Stimulated activated CD4-positive, alpha-beta T cell treated with anti-CD3 and anti-CD28 coated beads, TNF-alpha, amount 100 ng/mL, for 48 hours (primary cell): Measurements from ENCODE around the gene UFC1.

Experiments used
- DNase-seq, 3 donors: peaks; one replicate each; pipeline ENCODE4 v3.0.0-alpha.2; 2020; ENCODE audit warnings: low read depth in 3 of 3

UFC1 gene

DNA sequence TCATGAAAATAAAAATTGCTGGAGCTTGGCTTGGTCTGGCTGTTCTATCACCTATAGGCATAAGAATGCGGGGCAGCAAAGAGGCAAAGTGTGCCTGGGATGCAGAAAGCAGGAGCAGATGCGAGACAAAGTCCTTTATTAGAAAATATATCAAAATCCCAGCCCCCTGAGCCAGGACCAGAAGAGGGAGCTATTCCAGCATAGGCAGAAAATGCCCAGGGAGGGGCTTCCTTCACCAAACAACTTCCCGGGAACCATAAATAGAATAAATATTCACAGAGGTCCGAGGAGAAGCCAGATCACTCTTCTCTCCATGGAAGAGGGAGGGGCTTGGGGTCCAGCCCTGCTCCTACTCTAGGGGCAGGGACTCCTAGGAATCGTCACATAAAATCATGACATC, 17.4 kb downstream of the UFC1 start:
- no peak for DNase-seq

GRCh38 chr1:161171696-161172095, 17.9 kb downstream of the UFC1 start:
- no peak for DNase-seq

DNA sequence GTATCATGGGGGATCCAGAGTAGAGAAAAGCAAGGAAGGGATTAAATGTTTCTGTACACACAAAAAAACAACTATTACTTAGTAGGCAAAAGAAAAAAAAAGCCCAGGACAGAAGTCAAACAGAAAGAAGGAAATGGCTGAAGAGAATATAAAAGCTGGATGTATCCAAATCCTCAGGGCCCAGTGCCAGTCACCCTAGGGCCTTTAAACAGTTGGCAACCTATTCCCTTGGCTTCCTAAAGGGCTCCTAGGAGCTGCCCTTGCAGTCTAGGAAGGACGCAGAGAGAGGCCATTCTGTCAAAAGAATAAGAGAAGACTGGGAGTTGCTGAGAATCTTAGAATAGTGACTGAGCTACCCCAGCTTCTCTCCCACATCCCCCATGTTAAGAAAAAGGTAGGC, 18.6 kb downstream of the UFC1 start:
- no peak for DNase-seq

DNA sequence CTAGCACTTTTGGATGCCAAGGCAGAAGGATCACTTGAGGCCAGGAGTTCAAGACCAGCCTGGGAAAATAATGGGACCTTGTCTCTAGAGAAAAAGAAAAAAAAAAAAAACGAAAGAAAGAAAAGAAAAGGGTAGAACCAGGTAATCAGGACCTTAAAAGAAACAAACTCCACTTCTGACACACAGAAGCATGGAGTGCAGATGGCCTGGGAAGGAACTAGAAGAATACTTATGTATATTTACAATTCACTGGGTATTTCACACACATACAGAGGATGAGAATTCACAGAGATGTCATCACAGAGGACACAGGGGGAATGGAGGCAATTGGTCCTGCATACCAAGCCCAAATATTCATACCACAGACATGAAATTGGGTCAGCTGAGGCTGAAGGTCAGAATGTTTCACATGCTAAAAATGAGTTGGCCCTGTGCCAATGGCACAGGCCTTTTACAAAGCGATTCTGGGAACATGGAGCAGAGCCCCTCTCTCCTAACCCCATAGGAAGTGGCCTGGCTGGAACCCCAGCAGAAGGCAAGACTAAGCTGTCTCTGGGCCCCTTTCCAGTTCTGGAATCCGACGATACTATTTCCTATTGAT, 19.1 kb downstream of the UFC1 start:
- no peak for DNase-seq

- DNase-seq: no peak
Observed at GRCh38 chr1:161173711-161174110, 19.9 kb downstream of the UFC1 start.

DNA sequence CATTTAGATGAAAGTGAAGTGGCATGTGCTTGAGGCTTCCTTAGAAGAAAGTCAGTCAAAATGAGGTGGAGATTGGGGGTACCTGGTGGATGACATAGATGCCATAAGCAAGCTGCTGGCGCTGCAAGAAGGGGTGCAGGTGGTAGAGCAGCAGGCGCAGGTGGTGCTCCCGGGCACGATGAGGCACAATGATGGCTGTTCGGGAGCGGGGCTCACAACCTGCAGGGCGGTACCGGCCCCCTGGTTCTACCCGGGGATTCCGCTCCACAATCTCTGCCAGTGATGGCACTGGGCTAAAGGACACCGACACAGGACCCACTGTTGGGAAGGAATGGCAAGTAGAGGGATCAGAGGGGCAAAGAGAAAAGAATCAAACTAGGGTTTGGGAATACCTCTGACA, 21.1 kb downstream of the UFC1 start:
- no peak for DNase-seq

- DNase-seq: no peak
Observed at GRCh38 chr1:161175771-161176453, 22.1 kb downstream of the UFC1 start.

- no peak for DNase-seq
Observed at GRCh38 chr1:161176468-161177111, 22.8 kb downstream of the UFC1 start.

DNA sequence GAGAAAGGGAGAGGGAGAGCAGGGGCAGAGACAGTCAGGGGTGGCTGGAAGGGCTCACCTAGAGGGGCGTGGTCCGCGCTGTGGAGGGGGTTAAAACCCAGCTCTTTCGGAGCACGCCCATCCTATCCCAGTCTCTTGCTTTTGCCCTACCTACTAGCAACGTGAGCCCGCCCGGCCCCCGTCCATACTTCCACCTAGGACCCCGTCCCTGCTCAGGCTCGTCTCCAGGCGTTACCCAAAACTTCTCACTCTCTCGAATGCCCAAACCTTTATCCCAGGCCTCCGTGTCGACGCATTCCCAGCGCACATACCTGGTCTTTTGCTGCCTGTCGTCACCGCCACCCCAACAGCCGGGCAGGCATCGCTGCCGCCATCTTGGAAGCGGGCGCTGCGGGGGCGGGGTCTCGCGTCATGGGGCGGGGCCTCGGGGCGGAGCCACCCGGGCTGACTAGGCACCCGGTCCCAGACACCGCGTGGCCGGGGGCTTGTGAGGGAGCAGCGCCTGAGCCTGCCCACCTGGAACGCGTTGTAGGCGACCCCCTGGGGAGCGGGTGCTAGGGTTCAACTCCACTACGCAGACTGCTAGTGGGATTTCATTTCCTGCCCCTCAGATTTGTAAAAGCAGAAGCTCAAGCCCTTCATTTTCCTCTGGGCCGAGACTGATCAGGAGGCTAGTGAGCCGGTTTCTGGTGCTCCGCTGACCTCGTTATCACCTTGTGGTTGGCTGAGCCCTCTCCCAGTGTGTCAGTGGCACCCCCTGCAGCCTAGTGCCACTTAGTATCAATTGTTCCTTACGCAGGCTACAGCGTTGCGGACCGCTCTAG, 23.5 kb downstream of the UFC1 start, which contains the start of gene B4GALT3:
Gene B4GALT3, minus strand, starts transcription at position 396 of the 824 bp plus-strand sequence. CDS start 1,447 bp downstream, outside the sequence.
- peak; percentile 90 to 97 (median 95) for DNase-seq

DNA sequence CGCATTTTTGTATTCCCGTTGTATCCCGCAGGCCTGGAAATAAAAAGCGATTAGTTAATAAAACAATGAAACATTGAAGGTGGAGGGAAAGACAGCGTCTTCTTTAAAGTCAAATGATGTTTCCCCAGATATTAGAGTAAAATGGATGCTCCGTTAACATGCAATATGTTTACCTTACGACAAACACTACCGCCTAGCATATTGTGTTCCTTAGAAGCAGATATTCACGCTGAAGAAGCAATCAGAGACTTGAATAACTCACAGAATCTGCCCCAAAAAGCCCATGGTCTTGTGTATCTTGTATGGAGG, 24.1 kb downstream of the UFC1 start:
- no peak for DNase-seq

DNA sequence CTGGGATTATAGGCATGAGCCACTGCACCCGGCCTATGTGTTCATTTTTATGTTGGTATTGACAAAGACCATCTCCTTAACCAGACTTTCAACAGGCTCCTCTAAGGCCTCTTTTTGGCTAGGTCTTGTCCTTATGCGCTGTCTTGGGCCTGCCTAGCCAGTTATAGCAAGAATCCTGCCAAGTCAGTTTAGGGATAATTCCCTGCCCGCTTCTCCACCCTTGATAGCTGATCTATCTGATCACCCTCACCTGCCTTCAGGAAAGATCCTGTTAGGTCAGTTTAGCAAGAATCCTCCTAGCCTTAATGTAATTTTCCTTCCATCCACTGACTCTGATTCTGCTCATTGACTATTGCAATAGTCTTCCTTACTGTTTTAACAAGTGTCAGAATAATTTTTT, 25.9 kb downstream of the UFC1 start:
- no peak for DNase-seq

GRCh38 chr1:161180639-161181038, 26.9 kb downstream of the UFC1 start:
- no peak for DNase-seq

- DNase-seq: peak in 2 of 3 donors; percentile 50 to 57
Observed at GRCh38 chr1:161182214-161182613, 28.4 kb downstream of the UFC1 start.

GRCh38 chr1:161185282-161185682, 31.5 kb downstream of the UFC1 start:
- DNase-seq: peak; percentile 51 to 54 (median 53)

GRCh38 chr1:161185732-161186311, 32.0 kb downstream of the UFC1 start:
- DNase-seq: no peak

- no peak for DNase-seq
Observed at GRCh38 chr1:161187311-161187710, 33.5 kb downstream of the UFC1 start.

- DNase-seq: no peak
Observed at GRCh38 chr1:161188381-161188780, 34.6 kb downstream of the UFC1 start.

GRCh38 chr1:161189036-161189435, 35.3 kb downstream of the UFC1 start:
- no peak for DNase-seq

- no peak for DNase-seq
Observed at GRCh38 chr1:161190962-161191521, 37.3 kb downstream of the UFC1 start.

DNA sequence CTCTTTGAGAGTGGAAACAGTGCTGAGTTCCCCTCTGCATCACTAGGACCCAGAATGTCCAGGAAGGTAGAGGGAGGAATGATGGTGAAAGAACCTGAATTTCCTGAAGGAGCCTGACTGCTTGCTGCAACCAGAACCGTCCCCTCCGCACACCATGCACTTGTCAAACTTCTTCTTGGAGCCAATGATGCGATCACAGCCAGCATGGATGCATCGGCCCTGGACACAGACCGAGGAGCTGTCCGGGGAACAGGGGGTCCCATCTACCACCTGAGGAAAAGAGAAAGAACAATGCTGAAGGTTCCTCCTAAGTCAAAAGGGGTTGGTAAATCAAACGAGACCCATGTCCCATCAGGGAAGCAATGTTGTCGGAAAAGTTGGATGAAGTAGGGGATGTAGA, 38.2 kb downstream of the UFC1 start:
- DNase-seq: no peak
